IMR-90 (cell line): ENCODE measurements around the gene SSPN. TPM values are rescaled to one million over a fixed set of nuclear protein-coding genes. Genes with fewer than 3 reads are reported as not detected.
A peak's percentile ranks its signal among the peaks of the same experiment; 100 is the strongest.

Experiments used
- ATAC-seq: fragments of 200-7000 bp; cut with Tn5 transposase; 2 replicates; pipeline ENCODE4 v1.9.1; 2020; ENCODE audit warnings: low read depth, mild to moderate bottlenecking, moderate library complexity
- BruUV-seq: library from RNA; stranded (reverse); fragments of 400-500 nt; replicated peaks from 2 replicates; lab custom pipeline; 2021; lab: Mats Ljungman, UMichigan
- CTCF ChIA-PET: fragments of 300-600 bp; formaldehyde crosslinking; extraction: SDS; loops from one replicate; lab custom pipeline; 2021; ENCODE audit warnings: antibody characterized with exemption; lab: Yijun Ruan, JAX
- POLR2A ChIA-PET: fragments of 300-600 bp; sonication (Branson Sonifier 250); formaldehyde crosslinking; loops from one replicate; lab custom pipeline; 2022; ENCODE audit warnings: antibody characterized with exemption; ENCODE audit not compliant: unreplicated experiment; lab: Charles Lee
- DNase-seq: peaks from one replicate; pipeline ENCODE4 v3.0.0; 2013
- H2AFZ ChIP-seq: replicated peaks from 2 replicates; pipeline ENCODE3; 2013; ENCODE audit warnings: low read length, mild to moderate bottlenecking; ENCODE audit not compliant: poor library complexity
- H2AK5ac ChIP-seq: 2 replicates; pipeline ENCODE4 v1.6.1; 2013; ENCODE audit warnings: low read depth, low read length, inconsistent platforms
- H2AK9ac ChIP-seq: replicated peaks from 2 replicates; pipeline ENCODE3; 2013; ENCODE audit warnings: mild to moderate bottlenecking, low read depth, low read length, moderate library complexity; ENCODE audit not compliant: poor library complexity
- H2BK120ac ChIP-seq: 2 replicates; pipeline ENCODE4 v1.6.1; 2013; ENCODE audit warnings: low read depth, low read length, inconsistent platforms
- H2BK15ac ChIP-seq: 3 replicates; pipeline ENCODE4 v1.6.1; 2013; ENCODE audit warnings: low read depth, low read length, inconsistent platforms
- H2BK20ac ChIP-seq: 2 replicates; pipeline ENCODE4 v1.6.1; 2013; ENCODE audit warnings: low read depth, mild to moderate bottlenecking, inconsistent platforms, low read length, moderate library complexity
- H2BK5ac ChIP-seq: 2 replicates; pipeline ENCODE4 v1.6.1; 2013; ENCODE audit warnings: mild to moderate bottlenecking, low read depth, low read length, inconsistent platforms; ENCODE audit not compliant: poor library complexity, severe bottlenecking
- H3K14ac ChIP-seq: replicated peaks from 2 replicates; pipeline ENCODE4 v1.6.1; 2013; ENCODE audit warnings: low read depth, low read length, inconsistent platforms
- H3K18ac ChIP-seq: 2 replicates; pipeline ENCODE4 v1.6.1; 2013; ENCODE audit warnings: low read depth, low read length, control low read depth
- H3K23ac ChIP-seq: 2 replicates; pipeline ENCODE4 v1.6.1; 2013; ENCODE audit warnings: low read depth, low read length, inconsistent platforms
- H3K27ac ChIP-seq: 2 replicates; pipeline ENCODE4 v1.5.1; 2013; ENCODE audit warnings: mild to moderate bottlenecking, control low read depth, low read length; ENCODE audit not compliant: insufficient read depth
- H3K27me3 ChIP-seq: 2 replicates; pipeline ENCODE4 v1.6.1; 2013; ENCODE audit warnings: low read length; ENCODE audit not compliant: control insufficient read depth, insufficient read depth
- H3K36me3 ChIP-seq: 2 replicates; pipeline ENCODE4 v1.6.1; 2013; ENCODE audit warnings: low read length, mixed read lengths; ENCODE audit not compliant: control insufficient read depth, insufficient read depth
- H3K4ac ChIP-seq: 2 replicates; pipeline ENCODE4 v1.6.1; 2013; ENCODE audit warnings: low read depth, low read length, inconsistent platforms
- H3K4me1 ChIP-seq: 2 replicates; pipeline ENCODE4 v1.6.1; 2013; ENCODE audit warnings: low read length, mixed read lengths; ENCODE audit not compliant: control insufficient read depth, insufficient read depth
- H3K4me2 ChIP-seq: 2 replicates; pipeline ENCODE4 v1.6.1; 2013; ENCODE audit warnings: low read depth, mild to moderate bottlenecking, control low read depth, low read length, moderate library complexity
- H3K4me3 ChIP-seq: 2 replicates; pipeline ENCODE4 v1.5.1; 2013; ENCODE audit warnings: low read depth, mild to moderate bottlenecking, control low read depth, low read length, moderate library complexity; ENCODE audit not compliant: insufficient read depth
- H3K56ac ChIP-seq: 2 replicates; pipeline ENCODE4 v1.6.1; 2013; ENCODE audit warnings: low read length, inconsistent platforms; ENCODE audit not compliant: insufficient read depth; ENCODE audit errors: extremely low read depth
- H3K79me1 ChIP-seq, 2 experiments: 2 replicates each; pipeline ENCODE4 v1.6.1; 2013; ENCODE audit warnings: low read length in 2 of 2, inconsistent platforms in 1 of 2, low read depth in 1 of 2
- H3K9ac ChIP-seq: 2 replicates; pipeline ENCODE4 v1.6.1; 2013; ENCODE audit warnings: low read depth, low read length, control low read depth
- H3K9me1 ChIP-seq: 2 replicates; pipeline ENCODE4 v1.6.1; 2013; ENCODE audit warnings: low read length, inconsistent platforms; ENCODE audit not compliant: insufficient read depth
- H3K9me3 ChIP-seq: 2 replicates; pipeline ENCODE4 v1.6.1; 2013; ENCODE audit warnings: low read length; ENCODE audit not compliant: control insufficient read depth, insufficient read depth
- H4K20me1 ChIP-seq: 2 replicates; pipeline ENCODE4 v1.6.1; 2013; ENCODE audit warnings: low read length, inconsistent platforms; ENCODE audit not compliant: insufficient read depth
- H4K5ac ChIP-seq: 2 replicates; pipeline ENCODE4 v1.6.1; 2013; ENCODE audit warnings: mild to moderate bottlenecking, low read depth, low read length, control low read depth
- H4K8ac ChIP-seq, 2 experiments: 2 replicates each; pipeline ENCODE4 v1.6.1; 2013; ENCODE audit warnings: low read depth in 2 of 2, low read length in 2 of 2, control low read depth in 1 of 2, inconsistent platforms in 1 of 2
- H4K91ac ChIP-seq: 2 replicates; pipeline ENCODE4 v1.6.1; 2013; ENCODE audit warnings: low read depth, low read length, inconsistent platforms; ENCODE audit not compliant: insufficient read depth
- BHLHE40 ChIP-seq: fragments of 150-350 bp; IDR thresholded peaks from 2 replicates; pipeline ENCODE4 v1.6.1; 2016; ENCODE audit warnings: mild to moderate bottlenecking, low read depth, low read length
- CEBPB ChIP-seq: IDR thresholded peaks from 2 replicates; pipeline ENCODE4 v1.6.1; 2012; ENCODE audit warnings: low read depth, low read length, improper control_type of control experiment
- FOS ChIP-seq: fragments of 150-350 bp; IDR thresholded peaks from 2 replicates; pipeline ENCODE4 v1.6.1; 2016; ENCODE audit warnings: low read depth, low read length
- MAFK ChIP-seq: IDR thresholded peaks from 2 replicates; pipeline ENCODE4 v1.6.1; 2012; ENCODE audit warnings: low read depth, low read length, improper control_type of control experiment
- MXI1 ChIP-seq: IDR thresholded peaks from 2 replicates; pipeline ENCODE4 v1.6.1; 2012; ENCODE audit warnings: low read depth, mild to moderate bottlenecking, low read length, moderate library complexity, borderline replicate concordance
- NFE2L2 ChIP-seq: fragments of 150-350 bp; IDR thresholded peaks from 2 replicates; pipeline ENCODE4 v1.6.1; 2016; ENCODE audit warnings: low read depth, mild to moderate bottlenecking, low read length
- POLR2A ChIP-seq: IDR thresholded peaks from 2 replicates; pipeline ENCODE4 v1.6.1; 2012; ENCODE audit warnings: mild to moderate bottlenecking, low read depth, low read length
- RCOR1 ChIP-seq: IDR thresholded peaks from 2 replicates; pipeline ENCODE4 v1.6.1; 2012; ENCODE audit warnings: mild to moderate bottlenecking, low read length, improper control_type of control experiment; ENCODE audit not compliant: insufficient replicate concordance
- RFX5 ChIP-seq: IDR thresholded peaks from 2 replicates; pipeline ENCODE4 v1.8.0; 2012; ENCODE audit warnings: low read depth, mild to moderate bottlenecking, low read length, moderate library complexity
- WGBS, 2 experiments: methylation state at CpG; one replicate each; pipeline versions ENCODE4 v1.1.5 to v1.1.7; 2013; ENCODE audit warnings: missing lambda C conversion rate in 2 of 2; ENCODE audit not compliant: insufficient read length in 1 of 2; ENCODE audit errors: extremely low coverage in 2 of 2; 5-methylcytosine and 5-hydroxymethylcytosine counted together
- dilution Hi-C: fragments of 300-500 bp; cut with HindIII; formaldehyde crosslinking; loops from one replicate; pipeline ENCODE4 v1.14.3; 2018; ENCODE audit warnings: low sequenced_read_pairs; ENCODE audit not compliant: unreplicated experiment
- in situ Hi-C: fragments of 300-500 bp; cut with MboI; formaldehyde crosslinking; loops from 3 replicates; pipeline ENCODE4 v1.14.3; 2019; ENCODE audit warnings: low sequenced_read_pairs, inconsistent platforms, mixed read lengths
- intact Hi-C: fragments of 100-400 bp; cut with micrococcal nuclease; formaldehyde crosslinking; loops from 2 replicates; pipeline ENCODE4 v1.10.0; 2022
- polyA plus RNA-seq, 3 experiments: library from polyadenylated mRNA; depleted of rRNA; stranded (reverse); fragments of >200 nt; gene quantifications; 2 replicates each; pipeline ENCODE4 v1.2.3, GENCODE V29; 2012; ENCODE audit warnings: low replicate concordance in 1 of 3
- total RNA-seq: library from RNA; depleted of rRNA; stranded (reverse); fragments of >200 nt; gene quantifications from 2 replicates; pipeline ENCODE4 v1.2.3, GENCODE V29; 2012
- TF ChIP-seq, protein P1 (sequence below): fragments of 150-350 bp; IDR thresholded peaks from 2 replicates; pipeline ENCODE4 v1.6.1; 2017; ENCODE audit warnings: mild to moderate bottlenecking, antibody characterized with exemption, low read length, low read depth

SSPN gene
- total and polyA plus RNA-seq, 2 of the 4 experiments (the other 2 are of a cell fraction) = 3.5 to 5.6 TPM

DNA sequence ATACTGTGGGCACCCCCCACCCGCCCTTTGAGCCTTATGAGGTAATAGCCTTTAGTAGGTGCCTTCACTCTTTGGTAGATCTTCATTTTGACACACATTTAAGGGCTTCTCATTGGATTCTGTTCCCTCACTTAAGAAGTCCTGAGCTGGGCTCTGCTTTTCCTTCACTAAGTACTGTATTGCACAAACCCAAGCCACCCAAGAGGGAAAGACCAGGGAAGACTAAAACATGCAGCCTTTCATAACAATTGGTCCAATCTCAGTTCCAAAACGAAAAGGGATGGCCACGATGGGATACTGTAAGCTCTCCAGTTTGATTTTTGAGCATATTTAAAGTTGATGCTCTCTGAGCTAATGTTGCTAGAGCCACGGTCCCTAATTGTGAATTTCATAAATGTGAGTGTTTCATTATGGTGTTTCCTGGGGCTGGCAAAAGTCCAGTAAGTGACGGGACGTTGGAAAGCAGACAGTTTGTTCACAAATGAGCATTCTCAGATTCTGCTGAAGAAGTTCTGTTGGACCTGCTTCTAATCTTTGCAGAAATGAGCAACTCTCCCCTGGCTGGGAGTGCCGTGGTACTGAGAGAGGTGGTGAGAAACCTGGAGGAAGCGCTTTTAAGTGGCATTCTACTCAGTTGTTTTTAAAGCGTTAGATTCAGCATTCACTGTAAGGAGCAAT, 9.4 kb downstream of the SSPN start:
- ChIA-PET CTCF (interaction anchor here (0.6 kb wide), 1 partner anchor 142 kb away, joined by 3 read pairs; no protein-coding TSS in a partner anchor), POLR2A (no interaction called here)
- H2AK9ac ChIP-seq = no peak overlapping the region

More for the DNA sequence above, 9.4 kb downstream of the SSPN start:
- Histone ChIP-seq H3K4me2 (no peak overlapping the region), H2BK20ac (no peak overlapping the region), H3K27ac (no peak overlapping the region), H3K14ac (peak overlapping the region; percentile 56), H3K79me1 (no peaks in the 10 kb centered on the region), H3K18ac (no peak overlapping the region), H2BK5ac (no peak overlapping the region), H4K91ac (no peak overlapping the region), H3K9ac (no peak overlapping the region), H2BK15ac (no peak overlapping the region), H2BK120ac (no peak overlapping the region), H3K4ac (no peak overlapping the region), H3K9me3 (no peaks in the 10 kb centered on the region), H3K36me3 (no peaks in the 10 kb centered on the region), H3K9me1 (no peaks in the 10 kb centered on the region), H3K4me3 (no peak overlapping the region), H2AFZ (no peak overlapping the region), H3K4me1 (no peaks in the 10 kb centered on the region), H3K56ac (no peak overlapping the region), H4K20me1 (no peaks in the 10 kb centered on the region), H3K27me3 (peaks cover 2% of the 10 kb centered on the region; the same call in 1 of the 2 replicates), H4K5ac (no peak overlapping the region), H3K23ac (no peak overlapping the region), H2AK5ac (no peak overlapping the region), H4K8ac (0 out of 4 replicates have a peak overlapping the region, but pooled peaks of 1 of the 2 experiments have one; percentile 17)
- in situ Hi-C loops = no loop called here
- WGBS, 2 experiments = 33% methylated on average over 1 of the region's 9 CpGs; no CpG with 5 or more reads in 1 of the 2 experiments
- dilution Hi-C loops = no loop called here
- TF ChIP-seq NFE2L2 (no peak), POLR2A (no peak), FOS (no peak), BHLHE40 (no peak), MAFK (no peak), CEBPB (no peak), MXI1 (no peak), RFX5 (no peak), RCOR1 (no peak)
- TF ChIP-seq, protein P1, sequence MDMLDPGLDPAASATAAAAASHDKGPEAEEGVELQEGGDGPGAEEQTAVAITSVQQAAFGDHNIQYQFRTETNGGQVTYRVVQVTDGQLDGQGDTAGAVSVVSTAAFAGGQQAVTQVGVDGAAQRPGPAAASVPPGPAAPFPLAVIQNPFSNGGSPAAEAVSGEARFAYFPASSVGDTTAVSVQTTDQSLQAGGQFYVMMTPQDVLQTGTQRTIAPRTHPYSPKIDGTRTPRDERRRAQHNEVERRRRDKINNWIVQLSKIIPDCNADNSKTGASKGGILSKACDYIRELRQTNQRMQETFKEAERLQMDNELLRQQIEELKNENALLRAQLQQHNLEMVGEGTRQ = no peak
- intact Hi-C loops = no loop called here
- ATAC-seq = no peak
- DNase-seq = no peak
- no TSS peak for BruUV-seq
